Thoracic aorta (tissue), 2 donors: ENCODE measurements around the gene STK32A. TPM values are rescaled to one million over a fixed set of nuclear protein-coding genes. Genes with fewer than 3 reads are reported as not detected.
A peak's percentile ranks its signal among the peaks of the same experiment; 100 is the strongest.

ENCODE experiments used
- ATAC-seq: fragments of 150-250 bp; one replicate; pipeline ENCODE4 v1.8.0; 2017; ENCODE audit warnings: low read depth; ENCODE audit not compliant: insufficient number of reproducible peaks, low FRiP score
- DNase-seq: peaks from one replicate; pipeline ENCODE4 v3.0.0-alpha.2; 2020; ENCODE audit warnings: low spot score
- H3K27ac ChIP-seq, 2 donors: fragments of 200-600 bp; sonication (generic); 1 replicate in 1 of 2; 2 replicates in 1 of 2; pipeline ENCODE4 v1.5.1; 2016; ENCODE audit warnings: mild to moderate bottlenecking in 2 of 2, moderate library complexity in 2 of 2
- H3K27me3 ChIP-seq: fragments of 200-600 bp; sonication (generic); replicated peaks from 2 replicates; pipeline ENCODE4 v1.6.0; 2016; ENCODE audit warnings: mild to moderate bottlenecking; ENCODE audit not compliant: insufficient read depth
- H3K36me3 ChIP-seq: fragments of 200-600 bp; sonication (generic); one replicate; pipeline ENCODE4 v1.5.1; 2016
- H3K4me1 ChIP-seq, 2 donors: fragments of 200-600 bp; sonication (generic); 1 replicate in 1 of 2; 2 replicates in 1 of 2; pipeline versions ENCODE4 v1.5.1 to v1.6.0; 2016; ENCODE audit warnings: low read depth in 2 of 2, mild to moderate bottlenecking in 1 of 2; ENCODE audit not compliant: control insufficient read depth in 1 of 2
- H3K4me3 ChIP-seq: fragments of 200-600 bp; sonication (generic); 2 replicates; pipeline ENCODE4 v1.5.1; 2016; ENCODE audit warnings: mild to moderate bottlenecking
- H3K9me3 ChIP-seq: fragments of 200-600 bp; sonication (generic); 2 replicates; pipeline ENCODE4 v1.5.1; 2016
- total RNA-seq, 2 donors: library from RNA; depleted of rRNA; stranded (reverse); fragments of >200 nt; gene quantifications; one replicate each; pipeline versions ENCODE4 v1.1.0 to v1.2.3, GENCODE V29; 2016
- TF ChIP-seq, protein P1 (sequence below): fragments of 200-600 bp; sonication (generic); IDR thresholded peaks from one replicate; pipeline ENCODE4 v1.5.1; 2019; ENCODE audit warnings: antibody characterized with exemption

Gene STK32A
- total RNA-seq, 2 donors from 2014 or later, result 8.0 to 9.5 TPM

- DNase-seq (no peak), ATAC-seq (no peak)
- Histone ChIP-seq H3K9me3 (no peaks in the 10 kb centered on the region), H3K4me3 (no peak overlapping the region), H3K36me3 (no peaks in the 10 kb centered on the region), H3K4me1 (no peaks in the 10 kb centered on the region), H3K27ac (no peak overlapping the region), H3K27me3 (no peaks in the 10 kb centered on the region)
- TF ChIP-seq, protein P1, sequence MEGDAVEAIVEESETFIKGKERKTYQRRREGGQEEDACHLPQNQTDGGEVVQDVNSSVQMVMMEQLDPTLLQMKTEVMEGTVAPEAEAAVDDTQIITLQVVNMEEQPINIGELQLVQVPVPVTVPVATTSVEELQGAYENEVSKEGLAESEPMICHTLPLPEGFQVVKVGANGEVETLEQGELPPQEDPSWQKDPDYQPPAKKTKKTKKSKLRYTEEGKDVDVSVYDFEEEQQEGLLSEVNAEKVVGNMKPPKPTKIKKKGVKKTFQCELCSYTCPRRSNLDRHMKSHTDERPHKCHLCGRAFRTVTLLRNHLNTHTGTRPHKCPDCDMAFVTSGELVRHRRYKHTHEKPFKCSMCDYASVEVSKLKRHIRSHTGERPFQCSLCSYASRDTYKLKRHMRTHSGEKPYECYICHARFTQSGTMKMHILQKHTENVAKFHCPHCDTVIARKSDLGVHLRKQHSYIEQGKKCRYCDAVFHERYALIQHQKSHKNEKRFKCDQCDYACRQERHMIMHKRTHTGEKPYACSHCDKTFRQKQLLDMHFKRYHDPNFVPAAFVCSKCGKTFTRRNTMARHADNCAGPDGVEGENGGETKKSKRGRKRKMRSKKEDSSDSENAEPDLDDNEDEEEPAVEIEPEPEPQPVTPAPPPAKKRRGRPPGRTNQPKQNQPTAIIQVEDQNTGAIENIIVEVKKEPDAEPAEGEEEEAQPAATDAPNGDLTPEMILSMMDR, result no peak
Measured at GRCh38 chr5:147216552-147217154, 18.2 kb upstream of the STK32A start.

- H3K4me1 ChIP-seq, result no peaks in the 10 kb centered on the region
- H3K27me3 ChIP-seq, result no peaks in the 10 kb centered on the region
- no peak overlapping the region for H3K27ac ChIP-seq
- ATAC-seq (no peak), DNase-seq (no peak)
- H3K4me3 ChIP-seq, result no peak overlapping the region
- TF ChIP-seq, protein P1, result no peak
- no peaks in the 10 kb centered on the region for H3K9me3 ChIP-seq
- H3K36me3 ChIP-seq, result no peaks in the 10 kb centered on the region
Measured at GRCh38 chr5:147223343-147223742, 11.5 kb upstream of the STK32A start.

DNA sequence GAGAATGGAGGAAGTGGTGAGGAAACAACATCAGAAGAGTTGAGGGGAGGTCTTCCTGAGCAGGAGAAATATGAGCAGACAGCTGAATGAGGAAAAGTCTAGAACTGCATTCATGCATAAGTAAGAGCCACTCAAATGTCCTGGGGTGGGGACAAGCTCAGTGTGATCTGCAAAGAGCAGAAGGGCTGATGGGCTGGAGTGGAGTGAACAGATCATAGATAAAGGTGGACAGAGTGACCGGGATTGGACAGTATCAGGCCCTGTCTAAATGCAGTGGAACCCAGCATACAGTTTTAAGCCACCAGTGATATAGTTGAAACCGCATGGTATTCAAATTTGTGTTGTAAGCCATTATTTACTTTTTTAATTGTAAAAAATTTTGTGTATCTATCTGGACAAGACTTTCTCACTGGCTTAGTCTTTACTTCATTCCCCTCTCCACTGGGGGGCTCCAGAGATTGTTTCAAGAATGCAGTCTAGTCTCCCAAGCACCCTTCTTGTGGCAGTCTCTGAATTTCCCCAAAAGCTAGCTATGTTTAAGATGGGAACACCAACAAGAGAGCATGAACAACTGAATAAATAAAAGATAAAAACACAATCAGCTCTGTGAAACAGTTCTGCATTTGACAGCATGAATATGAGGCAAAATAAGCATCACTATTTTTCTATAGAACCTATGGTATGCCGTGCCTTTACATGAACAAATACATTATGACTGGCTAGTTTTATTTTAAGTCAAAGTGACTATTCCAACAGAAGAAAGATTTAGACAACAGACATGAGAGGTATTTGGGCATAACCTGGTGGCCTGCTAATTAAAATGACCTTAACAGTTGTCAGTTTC, 10.7 kb upstream of the STK32A start:
- TF ChIP-seq, protein P1, result peak; percentile 72
- no peaks in the 10 kb centered on the region for H3K4me1 ChIP-seq
- no peaks in the 10 kb centered on the region for H3K36me3 ChIP-seq
- no peaks in the 10 kb centered on the region for H3K27me3 ChIP-seq
- no peak overlapping the region for H3K27ac ChIP-seq
- no peaks in the 10 kb centered on the region for H3K9me3 ChIP-seq
- ATAC-seq (peak; percentile 90), DNase-seq (no peak)
- H3K4me3 ChIP-seq, result no peak overlapping the region

DNA sequence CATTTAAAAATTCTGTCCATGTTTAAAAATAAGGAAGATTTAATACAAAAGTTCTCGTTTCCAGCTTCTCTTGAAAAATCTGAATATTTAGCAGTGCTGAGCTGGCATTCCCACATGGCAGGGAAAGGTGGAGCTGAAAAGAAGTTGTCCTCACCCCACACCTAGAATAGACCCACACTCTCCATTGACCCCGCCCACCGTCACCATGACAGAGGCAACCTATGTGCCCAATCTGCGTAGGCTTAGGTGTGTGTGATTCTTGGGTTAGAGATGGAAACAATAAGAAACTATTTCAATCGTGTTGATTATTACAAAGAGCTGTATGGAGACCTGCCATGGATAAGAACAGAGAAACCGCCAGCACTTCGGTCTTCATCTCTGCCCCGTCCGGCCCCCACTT, 8.9 kb upstream of the STK32A start:
- no peak overlapping the region for H3K27ac ChIP-seq
- H3K27me3 ChIP-seq, result no peaks in the 10 kb centered on the region
- no peaks in the 10 kb centered on the region for H3K4me1 ChIP-seq
- no peak for DNase-seq
- ATAC-seq, result no peak
- no peak overlapping the region for H3K4me3 ChIP-seq
- TF ChIP-seq, protein P1, result no peak
- H3K9me3 ChIP-seq, result no peaks in the 10 kb centered on the region
- no peaks in the 10 kb centered on the region for H3K36me3 ChIP-seq

DNA sequence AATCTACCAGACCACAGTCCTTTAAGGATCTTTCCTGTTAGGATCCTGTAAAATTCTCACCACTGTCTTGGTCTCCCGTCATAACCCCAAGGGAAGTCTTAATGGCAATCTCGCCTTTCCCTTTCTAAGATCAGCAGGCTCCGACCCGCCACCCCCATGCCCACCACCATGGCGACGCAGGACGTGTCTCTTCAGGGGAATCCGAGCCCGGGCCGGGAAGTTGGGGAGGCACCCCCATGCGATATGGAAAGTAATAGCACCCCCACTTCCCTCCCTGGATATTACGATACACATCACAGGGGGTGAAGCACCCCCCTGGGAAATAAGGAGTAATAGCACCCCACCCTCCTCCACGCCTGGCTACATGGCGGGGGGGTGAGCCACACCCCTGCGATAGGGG, 8.3 kb upstream of the STK32A start:
- no peak for ATAC-seq
- Histone ChIP-seq H3K4me3 (no peak overlapping the region), H3K4me1 (no peaks in the 10 kb centered on the region), H3K9me3 (no peaks in the 10 kb centered on the region), H3K27me3 (no peaks in the 10 kb centered on the region), H3K27ac (no peak overlapping the region), H3K36me3 (no peaks in the 10 kb centered on the region)
- TF ChIP-seq, protein P1, result no peak
- DNase-seq, result no peak
